Dedifferentiated amniotic fluid mesenchymal stem cell (primary cell): Measurements from ENCODE around the gene FHAD1.

ENCODE experiments used
- DNase-seq: peaks from one replicate; pipeline ENCODE4 v3.0.0-alpha.2; 2016; ENCODE audit errors: extremely low spot score

Gene FHAD1

GRCh38 chr1:15248216-15248615 is 1.2 kb downstream of the FHAD1 start:
- DNase-seq = no peak

GRCh38 chr1:15249081-15249480 is 2.1 kb downstream of the FHAD1 start:
- no peak for DNase-seq

- no peak for DNase-seq
These were observed 5.1 kb downstream of the FHAD1 start for GRCh38 chr1:15251857-15252835.

GRCh38 chr1:15254559-15254958 is 7.5 kb downstream of the FHAD1 start:
- DNase-seq = no peak

GRCh38 chr1:15255582-15256149 is 8.6 kb downstream of the FHAD1 start:
- DNase-seq = no peak

- no peak for DNase-seq
These were observed 9.6 kb downstream of the FHAD1 start for GRCh38 chr1:15256584-15256983.

- no peak for DNase-seq
These were observed 10.3 kb downstream of the FHAD1 start for GRCh38 chr1:15257309-15257708.

- DNase-seq = no peak
These were observed 12.0 kb downstream of the FHAD1 start for GRCh38 chr1:15258833-15259621.

GRCh38 chr1:15259622-15260007 is 12.6 kb downstream of the FHAD1 start:
- DNase-seq = no peak

GRCh38 chr1:15260418-15261154 is 13.6 kb downstream of the FHAD1 start:
- DNase-seq = no peak

GRCh38 chr1:15261155-15262002 is 14.4 kb downstream of the FHAD1 start:
- DNase-seq = no peak

GRCh38 chr1:15262003-15262377 is 15.0 kb downstream of the FHAD1 start:
- DNase-seq = no peak

- no peak for DNase-seq
These were observed 15.7 kb downstream of the FHAD1 start for GRCh38 chr1:15262706-15263105.

- no peak for DNase-seq
These were observed 17.7 kb downstream of the FHAD1 start for GRCh38 chr1:15264769-15265168.

GRCh38 chr1:15271196-15271595 is 24.2 kb downstream of the FHAD1 start:
- no peak for DNase-seq

- DNase-seq = peak; percentile 81
These were observed 25.2 kb downstream of the FHAD1 start for GRCh38 chr1:15272009-15272781.

GRCh38 chr1:15272782-15273127 is 25.7 kb downstream of the FHAD1 start:
- no peak for DNase-seq

GRCh38 chr1:15273274-15273673 is 26.3 kb downstream of the FHAD1 start:
- no peak for DNase-seq

GRCh38 chr1:15275921-15276683 is 29.1 kb downstream of the FHAD1 start:
- no peak for DNase-seq
